Activated CD8-positive, alpha-beta T cell treated with anti-CD3 and anti-CD28 coated beads for 36 hours (primary cell): Measurements from ENCODE around the gene SLC10A1. TPM values are rescaled to one million over a fixed set of nuclear protein-coding genes. Genes with fewer than 3 reads are reported as not detected.
A peak's percentile ranks its signal among the peaks of the same experiment; 100 is the strongest.
"Not testable (repeated sequence)": the region's sequence is repeated elsewhere in the genome, so short reads cannot be mapped to it uniquely, and the experiment has no call there.

Experiments used
- ATAC-seq: fragments of 200-7000 bp; cut with Tn5 transposase; one replicate; pipeline ENCODE4 v1.10.0; 2021; ENCODE audit warnings: mild to moderate bottlenecking, moderate library complexity
- CTCF ChIA-PET: fragments of 350-600 bp; sonication (Branson Sonifier 250); formaldehyde crosslinking; loops from one replicate; lab custom pipeline; 2021; ENCODE audit warnings: antibody characterized with exemption; lab: Charles Lee
- POLR2A ChIA-PET: fragments of 350-600 bp; sonication (Branson Sonifier 250); formaldehyde crosslinking; loops from one replicate; lab custom pipeline; 2021; ENCODE audit warnings: antibody characterized with exemption; lab: Charles Lee
- DNase-seq: peaks from one replicate; pipeline ENCODE4 v3.0.0-alpha.2; 2020
- H3K27ac Mint-ChIP-seq: one replicate; pipeline ENCODE4 v1.8.0; 2021; ENCODE audit warnings: mild to moderate bottlenecking, mixed read lengths
- H3K27me3 Mint-ChIP-seq: one replicate; pipeline ENCODE4 v1.8.0; 2021; ENCODE audit warnings: mixed read lengths
- H3K36me3 Mint-ChIP-seq: one replicate; pipeline ENCODE4 v1.8.0; 2021; ENCODE audit warnings: low read depth, mixed read lengths
- H3K4me1 Mint-ChIP-seq: one replicate; pipeline ENCODE4 v1.8.0; 2021; ENCODE audit warnings: low read depth, mixed read lengths
- H3K4me3 Mint-ChIP-seq: one replicate; pipeline ENCODE4 v1.8.0; 2021; ENCODE audit warnings: mild to moderate bottlenecking, moderate library complexity, mixed read lengths
- H3K9me3 Mint-ChIP-seq: one replicate; pipeline ENCODE4 v1.8.0; 2021; ENCODE audit warnings: mixed read lengths
- intact Hi-C: fragments of 100-400 bp; cut with micrococcal nuclease; formaldehyde crosslinking; loops from one replicate; pipeline ENCODE4 v1.10.0; 2022
- total RNA-seq, 2 experiments: library from RNA; stranded (reverse); gene quantifications; one replicate each; pipeline ENCODE4 v1.2.3, GENCODE V29; 2021
- TF ChIP-seq, protein P1 (sequence below): fragments of 200-600 bp; IDR thresholded peaks from one replicate; pipeline ENCODE4 v1.8.0; 2022; ENCODE audit warnings: antibody characterized with exemption, mild to moderate bottlenecking

The SLC10A1 gene
- total RNA-seq, 2 experiments from 2014 or later = not detected

DNA sequence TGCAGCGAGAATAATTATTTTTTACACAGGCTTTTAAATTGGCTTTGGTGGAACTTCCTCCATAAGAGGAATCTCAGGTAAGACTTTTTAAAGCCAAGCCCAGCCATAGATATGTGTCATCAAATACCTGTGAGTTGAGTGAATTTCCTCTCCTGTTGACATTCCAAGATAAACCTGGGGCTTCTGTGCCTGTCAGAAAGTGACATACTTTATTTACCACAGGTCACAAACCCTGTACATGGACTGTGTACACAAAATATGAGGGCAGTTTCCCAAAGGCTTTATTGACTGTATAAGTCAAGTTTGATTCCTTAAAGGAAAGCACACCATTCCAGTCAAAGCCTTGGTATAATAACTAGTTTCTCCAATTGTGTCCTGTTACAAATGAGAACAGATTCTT is 56.0 kb downstream of the SLC10A1 start:
- Mint-ChIP-seq H3K27me3 (no peaks in the 10 kb centered on the region), H3K27ac (no peak overlapping the region), H3K4me1 (peaks cover 2% of the 10 kb centered on the region), H3K9me3 (peaks cover 3% of the 10 kb centered on the region), H3K4me3 (no peak overlapping the region), H3K36me3 (no peaks in the 10 kb centered on the region)
- TF ChIP-seq, protein P1, sequence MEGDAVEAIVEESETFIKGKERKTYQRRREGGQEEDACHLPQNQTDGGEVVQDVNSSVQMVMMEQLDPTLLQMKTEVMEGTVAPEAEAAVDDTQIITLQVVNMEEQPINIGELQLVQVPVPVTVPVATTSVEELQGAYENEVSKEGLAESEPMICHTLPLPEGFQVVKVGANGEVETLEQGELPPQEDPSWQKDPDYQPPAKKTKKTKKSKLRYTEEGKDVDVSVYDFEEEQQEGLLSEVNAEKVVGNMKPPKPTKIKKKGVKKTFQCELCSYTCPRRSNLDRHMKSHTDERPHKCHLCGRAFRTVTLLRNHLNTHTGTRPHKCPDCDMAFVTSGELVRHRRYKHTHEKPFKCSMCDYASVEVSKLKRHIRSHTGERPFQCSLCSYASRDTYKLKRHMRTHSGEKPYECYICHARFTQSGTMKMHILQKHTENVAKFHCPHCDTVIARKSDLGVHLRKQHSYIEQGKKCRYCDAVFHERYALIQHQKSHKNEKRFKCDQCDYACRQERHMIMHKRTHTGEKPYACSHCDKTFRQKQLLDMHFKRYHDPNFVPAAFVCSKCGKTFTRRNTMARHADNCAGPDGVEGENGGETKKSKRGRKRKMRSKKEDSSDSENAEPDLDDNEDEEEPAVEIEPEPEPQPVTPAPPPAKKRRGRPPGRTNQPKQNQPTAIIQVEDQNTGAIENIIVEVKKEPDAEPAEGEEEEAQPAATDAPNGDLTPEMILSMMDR = no peak
- ChIA-PET POLR2A (no interaction called here), CTCF (interaction anchor here (1.2 to 1.7 kb wide), 3 partner anchors 14 to 166 kb away, joined by 3 to 5 read pairs (median 4); partner anchors contain the start of gene CCDC177)
- ATAC-seq = no peak
- DNase-seq = no peak
- intact Hi-C loops = no loop called here

DNA sequence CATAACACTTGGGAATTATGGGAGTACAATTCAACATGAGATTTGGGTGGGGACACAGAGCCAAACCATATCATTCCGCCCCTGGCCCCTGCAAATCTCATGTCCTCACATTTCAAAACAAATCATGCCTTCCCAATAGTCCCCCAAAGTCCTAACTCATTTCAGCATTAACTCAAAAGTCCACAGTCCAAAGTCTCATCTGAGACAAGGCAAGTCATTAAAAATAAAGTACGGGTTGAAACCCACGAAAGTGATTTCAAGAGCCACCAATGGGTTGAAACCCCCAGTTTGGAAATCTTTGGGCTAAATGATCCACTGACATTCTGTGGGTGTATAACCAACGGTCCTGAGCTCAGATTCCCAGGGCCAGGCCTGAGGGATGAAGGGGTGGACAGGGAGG is 60.6 kb downstream of the SLC10A1 start:
- H3K27me3 Mint-ChIP-seq, DNase-seq, H3K4me1 Mint-ChIP-seq, intact Hi-C loops, POLR2A ChIA-PET, ATAC-seq, H3K27ac Mint-ChIP-seq, H3K4me3 Mint-ChIP-seq, H3K36me3 Mint-ChIP-seq, H3K9me3 Mint-ChIP-seq: not testable (repeated sequence)
- CTCF ChIA-PET = interaction anchor here (1.1 to 1.2 kb wide), 2 partner anchors 9 to 18 kb away, joined by 3 to 6 read pairs; no protein-coding TSS in a partner anchor

DNA sequence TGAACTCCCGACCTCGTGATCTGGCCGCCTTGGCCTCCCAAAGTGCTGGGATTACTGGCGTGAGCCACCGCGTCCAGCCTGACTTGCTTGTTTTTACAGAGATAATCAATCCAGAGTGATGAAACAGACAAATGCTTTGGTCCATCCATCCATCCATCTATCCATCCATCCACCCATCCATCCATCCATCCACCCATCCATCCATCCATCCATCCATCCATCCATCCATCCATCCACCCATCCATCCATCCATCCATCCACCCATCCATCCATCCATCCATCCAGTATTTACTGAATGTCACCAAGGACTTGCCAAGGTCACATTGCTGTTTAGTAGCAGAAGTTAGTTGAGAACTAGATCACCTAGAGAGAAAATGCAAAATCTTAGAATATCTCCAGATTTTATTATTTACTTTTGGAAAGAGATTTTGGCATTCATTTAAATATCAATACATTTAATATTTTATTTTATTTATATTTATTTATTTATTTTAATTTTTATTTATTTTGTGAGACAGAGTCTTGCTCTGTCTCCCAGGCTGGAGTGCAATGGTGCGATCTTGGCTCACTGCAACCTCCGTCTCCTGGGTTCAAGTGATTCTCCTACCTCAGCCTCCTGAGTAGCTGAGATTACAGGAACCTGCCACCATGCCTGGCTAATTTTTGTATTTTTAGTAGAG is 65.0 kb downstream of the SLC10A1 start:
- intact Hi-C loops, H3K27me3 Mint-ChIP-seq, H3K36me3 Mint-ChIP-seq, H3K9me3 Mint-ChIP-seq, H3K4me3 Mint-ChIP-seq, DNase-seq, H3K4me1 Mint-ChIP-seq, ATAC-seq, H3K27ac Mint-ChIP-seq: not testable (repeated sequence)
- ChIA-PET CTCF (interaction anchor here (1.0 to 1.9 kb wide), 2 partner anchors 13 to 296 kb away, joined by 3 to 13 read pairs; no protein-coding TSS in a partner anchor), POLR2A (interaction anchor here (0.6 kb wide), 1 partner anchor 1350 kb away, joined by 3 read pairs; no protein-coding TSS in a partner anchor)

DNA sequence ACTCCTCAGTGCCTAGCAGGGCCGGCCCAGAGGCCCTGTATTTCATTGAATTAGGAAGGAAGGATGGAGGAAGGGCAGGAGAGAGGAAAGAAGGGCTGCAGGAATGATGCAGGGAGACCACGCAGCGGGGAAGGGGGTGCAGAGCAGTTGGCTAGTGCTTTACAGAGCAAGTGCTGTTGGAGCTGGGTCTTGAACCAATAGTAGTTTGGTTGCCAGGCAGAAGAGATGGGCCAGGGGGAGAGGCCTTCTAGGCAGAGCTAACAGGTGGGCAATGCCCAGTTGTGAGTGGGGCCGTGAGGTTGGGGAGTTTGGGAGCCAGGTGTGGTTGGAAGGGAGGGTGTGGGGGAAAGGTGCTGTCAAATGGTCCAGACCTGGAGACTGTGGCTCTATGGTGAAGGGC is 69.2 kb downstream of the SLC10A1 start:
- DNase-seq (no peak), ATAC-seq (no peak)
- Mint-ChIP-seq H3K9me3 (no peaks in the 10 kb centered on the region), H3K4me1 (peaks cover 10% of the 10 kb centered on the region), H3K36me3 (no peaks in the 10 kb centered on the region), H3K27ac (no peak overlapping the region), H3K4me3 (no peak overlapping the region), H3K27me3 (peaks cover 4% of the 10 kb centered on the region)
- ChIA-PET CTCF (interaction anchor here (0.9 to 3.1 kb wide), 16 partner anchors 9 to 144 kb away, joined by 3 to 61 read pairs (median 8); partner anchors contain the start of genes SRSF5 and SUSD6), POLR2A (no interaction called here)
- TF ChIP-seq, protein P1 = no peak
- intact Hi-C loops = loop anchor here (2.0 kb wide), 2 partner anchors 125 to 143 kb away; no protein-coding TSS in a partner anchor

DNA sequence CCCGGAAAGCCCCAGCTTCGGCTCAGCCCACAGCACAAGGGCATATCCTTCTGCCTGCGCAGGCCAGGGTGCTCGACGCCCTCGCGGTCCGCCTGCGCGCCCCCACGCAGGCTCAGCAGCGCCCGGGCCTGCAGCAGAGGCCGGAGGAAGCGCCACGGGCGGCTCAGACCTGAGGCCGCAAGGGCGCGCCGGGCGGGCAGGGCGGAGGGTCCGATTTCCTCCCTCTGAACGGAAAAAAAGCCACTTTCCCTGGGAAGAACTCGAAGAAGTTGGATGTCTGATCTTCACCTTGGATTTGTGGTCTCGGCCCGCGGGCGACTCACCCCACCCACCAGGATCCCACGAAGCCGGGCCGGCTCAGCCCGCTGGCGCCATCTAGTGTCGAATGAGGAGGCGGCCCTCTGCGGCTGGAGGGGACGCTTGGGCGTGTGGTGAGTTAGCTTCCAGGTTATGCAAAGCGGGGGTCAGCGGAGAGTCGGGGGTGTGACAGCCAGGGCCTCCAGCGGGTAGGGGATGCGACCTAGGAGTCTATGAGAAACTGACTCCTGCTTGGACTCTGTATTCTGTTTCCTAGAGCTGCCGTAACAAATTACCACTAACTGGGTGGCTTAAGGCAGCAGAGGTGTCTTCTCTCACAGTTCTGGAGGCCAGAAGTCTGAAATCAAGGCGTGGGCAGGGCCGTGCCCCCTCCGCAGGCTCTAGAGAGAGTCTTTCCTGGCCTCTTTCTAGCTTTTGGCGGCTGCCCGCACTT is 70.1 kb downstream of the SLC10A1 start:
- peak; percentile 82 for DNase-seq
- peaks cover 10% of the 10 kb centered on the region for H3K4me1 Mint-ChIP-seq
- ATAC-seq = peak; percentile 86
- intact Hi-C loops = loop anchor here (2.0 kb wide), 2 partner anchors 124 to 142 kb away; no protein-coding TSS in a partner anchor
- H3K36me3 Mint-ChIP-seq = no peaks in the 10 kb centered on the region
- peaks cover 4% of the 10 kb centered on the region for H3K27me3 Mint-ChIP-seq
- peak overlapping the region; percentile 51 for H3K4me3 Mint-ChIP-seq
- H3K27ac Mint-ChIP-seq = peak overlapping the region; percentile 40
- TF ChIP-seq, protein P1 = peak; percentile 97
- ChIA-PET POLR2A (interaction anchor here (0.7 to 1.0 kb wide), 3 partner anchors 115 to 164 kb away, joined by 3 to 5 read pairs (median 5); no protein-coding TSS in a partner anchor), CTCF (interaction anchor here (0.6 to 3.1 kb wide), 52 partner anchors 10 to 154 kb away, joined by 3 to 61 read pairs (median 4); partner anchors contain the start of genes CCDC177, SRSF5 and SUSD6)
- H3K9me3 Mint-ChIP-seq = no peaks in the 10 kb centered on the region

Other genes starting within 250 kb of the SLC10A1 start
- gene CCDC177, start 222.4 kb downstream of the SLC10A1 start, total RNA-seq = not detected
- 10 to 100 TPM; 35.7 to 36.2 TPM for gene SUSD6, start 185.6 kb downstream of the SLC10A1 start, total RNA-seq
- gene SRSF5, start 30.1 kb downstream of the SLC10A1 start, total RNA-seq = 100 to 1,000 TPM; 255 to 267 TPM
- gene SMOC1, start 82.2 kb upstream of the SLC10A1 start, total RNA-seq = not detected